Fibroblast of villous mesenchyme (primary cell): ENCODE data around the gene SMURF2. TPM values are rescaled to one million over a fixed set of nuclear protein-coding genes. Genes with fewer than 3 reads are reported as not detected.
"Not testable (repeated sequence)": the region's sequence is repeated elsewhere in the genome, so short reads cannot be mapped to it uniquely, and the experiment has no call there.

Experiments used
- DNase-seq: peaks from one replicate; pipeline ENCODE4 v3.0.0-alpha.2; 2010; ENCODE audit warnings: low read depth
- H3K4me3 ChIP-seq: 2 replicates; pipeline ENCODE4 v1.5.1; 2011; ENCODE audit warnings: low read depth, mild to moderate bottlenecking, low read length
- total RNA-seq: library from RNA; depleted of rRNA; stranded (reverse); fragments of >200 nt; gene quantifications from 2 replicates; pipeline ENCODE4 v1.2.3, GENCODE V29; 2012
- TF ChIP-seq, protein P1 (sequence below): IDR thresholded peaks from 2 replicates; pipeline ENCODE4 v1.5.1; 2012; ENCODE audit warnings: low read depth, mild to moderate bottlenecking, low read length; ENCODE audit not compliant: insufficient read depth

Gene SMURF2
- total RNA-seq, 1 donor: 188 TPM

DNA sequence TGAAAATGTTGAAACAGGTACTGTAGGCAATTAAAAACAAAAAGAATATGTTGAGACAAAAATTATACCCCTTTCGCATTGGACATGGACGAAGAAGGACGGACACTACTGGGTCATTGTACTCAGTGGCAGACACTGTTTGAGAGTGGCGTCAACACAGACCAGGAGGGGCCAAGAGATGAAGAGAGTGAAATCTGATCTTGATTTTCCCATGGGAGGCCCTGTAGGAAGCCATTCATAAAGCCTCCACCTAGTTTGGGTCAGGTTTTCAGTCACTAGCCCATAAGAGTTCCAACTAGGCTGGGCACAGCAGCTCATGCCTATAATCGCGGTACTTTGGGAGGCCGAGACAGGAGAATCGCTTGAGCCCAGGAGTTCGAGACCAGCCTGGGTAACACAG lies 23.6 kb upstream of the SMURF2 start:
- TF ChIP-seq, protein P1, sequence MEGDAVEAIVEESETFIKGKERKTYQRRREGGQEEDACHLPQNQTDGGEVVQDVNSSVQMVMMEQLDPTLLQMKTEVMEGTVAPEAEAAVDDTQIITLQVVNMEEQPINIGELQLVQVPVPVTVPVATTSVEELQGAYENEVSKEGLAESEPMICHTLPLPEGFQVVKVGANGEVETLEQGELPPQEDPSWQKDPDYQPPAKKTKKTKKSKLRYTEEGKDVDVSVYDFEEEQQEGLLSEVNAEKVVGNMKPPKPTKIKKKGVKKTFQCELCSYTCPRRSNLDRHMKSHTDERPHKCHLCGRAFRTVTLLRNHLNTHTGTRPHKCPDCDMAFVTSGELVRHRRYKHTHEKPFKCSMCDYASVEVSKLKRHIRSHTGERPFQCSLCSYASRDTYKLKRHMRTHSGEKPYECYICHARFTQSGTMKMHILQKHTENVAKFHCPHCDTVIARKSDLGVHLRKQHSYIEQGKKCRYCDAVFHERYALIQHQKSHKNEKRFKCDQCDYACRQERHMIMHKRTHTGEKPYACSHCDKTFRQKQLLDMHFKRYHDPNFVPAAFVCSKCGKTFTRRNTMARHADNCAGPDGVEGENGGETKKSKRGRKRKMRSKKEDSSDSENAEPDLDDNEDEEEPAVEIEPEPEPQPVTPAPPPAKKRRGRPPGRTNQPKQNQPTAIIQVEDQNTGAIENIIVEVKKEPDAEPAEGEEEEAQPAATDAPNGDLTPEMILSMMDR: no peak
- no peak for DNase-seq
- no peak overlapping the region for H3K4me3 ChIP-seq

DNA sequence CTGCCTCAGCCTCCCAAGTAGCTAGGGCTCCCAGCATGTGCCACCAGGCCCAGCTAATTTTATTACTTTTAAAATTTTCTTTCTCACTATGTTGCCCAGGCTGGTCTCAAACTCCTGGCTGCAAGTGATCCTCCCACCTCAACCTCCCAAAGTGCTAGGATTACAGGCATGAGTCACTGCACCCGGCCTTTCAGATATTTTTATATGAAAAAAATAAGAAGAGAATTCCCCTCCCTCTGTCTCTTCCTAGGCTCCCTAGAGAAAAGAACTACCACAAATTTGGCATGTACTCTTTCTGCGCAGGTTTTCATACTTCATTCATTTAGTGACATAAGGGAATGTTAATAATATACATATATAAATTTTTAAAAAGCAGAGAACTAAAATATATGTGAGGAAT lies 21.7 kb upstream of the SMURF2 start:
- no peak for DNase-seq
- no peak overlapping the region for H3K4me3 ChIP-seq
- TF ChIP-seq, protein P1: no peak

DNA sequence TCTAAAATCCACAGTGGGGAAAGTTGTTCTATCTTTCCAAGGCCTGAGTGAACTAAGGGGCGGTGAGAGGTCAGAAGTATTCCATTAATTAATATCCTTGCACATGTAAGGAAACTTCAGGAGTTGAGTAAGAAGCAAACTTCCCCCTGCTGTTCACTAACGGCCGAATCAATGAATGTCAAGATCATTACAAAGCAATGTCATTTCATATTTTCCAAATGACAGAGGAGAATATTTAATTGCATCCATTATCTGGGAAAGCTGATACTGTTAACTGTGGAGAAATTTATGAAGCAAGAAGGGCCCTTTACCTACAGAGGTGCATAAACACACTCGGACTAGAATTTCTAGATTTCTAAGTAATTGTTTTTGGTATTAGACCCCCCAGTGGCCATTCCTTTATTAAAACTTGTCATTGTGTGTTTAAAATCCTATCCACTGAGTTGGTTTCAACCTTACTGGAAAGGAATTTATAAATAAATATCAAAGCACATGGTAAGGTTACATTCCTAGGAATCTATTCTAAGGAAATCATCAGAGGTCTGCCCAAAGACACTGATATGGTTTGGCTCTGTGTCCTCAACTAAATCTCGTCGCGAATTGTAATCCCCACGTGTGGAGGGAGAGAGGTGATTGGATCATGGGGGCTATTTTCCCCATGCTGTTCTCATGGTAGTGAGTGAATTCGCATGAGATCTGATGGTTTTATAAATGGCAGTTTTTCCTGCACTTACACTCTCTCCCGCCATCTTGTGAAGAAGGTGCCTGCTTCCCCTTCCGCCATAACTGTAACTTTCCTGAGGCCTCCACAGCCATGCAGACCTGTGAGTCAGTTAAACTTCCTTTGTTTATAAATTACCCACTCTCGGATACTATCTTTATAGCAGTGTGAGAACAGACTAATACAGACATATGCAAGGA lies 20.4 kb upstream of the SMURF2 start:
- TF ChIP-seq, protein P1: no peak
- H3K4me3 ChIP-seq: no peak overlapping the region
- peak; percentile 79 for DNase-seq

DNA sequence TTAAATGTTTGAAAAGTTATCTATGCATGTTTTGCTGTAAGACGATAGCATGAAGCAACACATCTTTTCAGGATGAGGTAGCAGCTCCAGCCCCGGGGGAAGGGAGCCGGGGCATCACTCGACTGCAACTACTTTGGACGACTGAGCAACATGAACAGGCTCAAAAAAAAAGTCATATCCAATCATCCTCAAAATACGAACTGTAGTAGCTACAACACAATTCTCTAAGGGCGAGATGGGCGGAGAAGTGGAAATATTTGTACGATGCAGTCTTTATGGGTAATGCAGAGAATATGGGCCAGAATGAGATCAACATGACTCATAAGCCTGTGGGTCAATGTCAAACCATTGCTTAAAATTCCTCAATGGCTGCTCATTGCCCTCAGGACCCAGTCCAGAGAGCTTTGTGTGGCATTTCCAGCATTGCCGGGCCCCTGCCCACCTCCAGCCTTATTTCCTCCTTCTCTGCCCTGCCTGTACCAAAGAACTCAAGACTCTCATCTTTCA lies 17.7 kb upstream of the SMURF2 start:
- TF ChIP-seq, protein P1: no peak
- DNase-seq: peak; percentile 77
- H3K4me3 ChIP-seq: no peak overlapping the region

DNA sequence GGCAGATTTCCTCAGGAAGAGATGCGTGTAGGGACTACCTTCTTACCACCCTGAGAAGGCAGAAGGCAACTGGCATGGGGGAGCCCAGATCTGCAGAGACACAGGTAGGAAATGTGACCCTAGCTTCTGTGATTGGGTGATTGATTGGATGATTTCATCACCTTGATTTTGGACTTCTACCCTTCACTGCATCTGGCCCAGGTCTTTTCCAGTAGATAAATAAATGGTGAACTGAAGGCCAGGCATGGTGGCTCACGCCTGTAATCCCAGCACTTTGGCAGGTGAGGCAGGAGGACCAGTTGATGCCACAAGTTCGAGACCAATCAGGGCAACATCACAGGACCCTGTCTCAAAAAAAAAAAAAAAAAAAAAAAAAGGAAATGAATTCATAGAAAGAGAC lies 14.7 kb upstream of the SMURF2 start:
- DNase-seq: no peak
- H3K4me3 ChIP-seq: no peak overlapping the region
- TF ChIP-seq, protein P1: no peak

DNA sequence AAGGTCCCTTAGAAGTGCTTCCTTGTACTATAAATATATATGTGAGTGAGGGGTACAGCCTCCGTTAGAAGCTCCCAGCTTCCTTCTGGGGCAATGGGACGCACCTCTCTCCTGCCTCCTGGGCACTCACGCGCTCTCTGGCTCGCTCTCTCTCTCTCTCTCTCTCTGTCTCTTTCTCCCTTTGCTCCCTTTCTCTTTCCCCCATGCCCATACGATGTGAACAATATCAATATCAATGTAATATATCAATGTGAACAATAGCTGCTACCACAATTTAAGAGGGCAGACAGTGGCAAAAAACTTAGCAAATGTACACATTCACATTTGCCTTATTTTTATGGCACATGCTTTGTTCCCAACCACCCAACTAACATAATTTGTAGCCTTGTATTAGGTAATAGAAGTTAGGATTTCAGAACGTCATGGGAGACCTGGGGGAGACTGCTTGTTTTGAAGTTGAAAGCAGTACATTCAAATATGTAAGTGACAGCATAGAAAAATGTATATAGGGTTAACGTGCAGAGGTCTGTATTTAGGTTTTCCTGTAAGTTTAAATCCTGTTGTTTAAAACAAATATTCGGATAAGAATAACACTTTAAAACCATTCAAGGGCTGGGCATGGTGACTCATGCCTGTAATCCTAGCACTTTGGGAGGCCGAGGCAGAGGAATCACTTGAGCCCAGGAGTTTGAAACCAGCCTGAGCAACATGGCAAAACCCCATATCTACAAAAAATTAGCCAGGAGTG lies 8.9 kb upstream of the SMURF2 start:
- peak; percentile 60 for DNase-seq
- H3K4me3 ChIP-seq: not testable (repeated sequence)

DNA sequence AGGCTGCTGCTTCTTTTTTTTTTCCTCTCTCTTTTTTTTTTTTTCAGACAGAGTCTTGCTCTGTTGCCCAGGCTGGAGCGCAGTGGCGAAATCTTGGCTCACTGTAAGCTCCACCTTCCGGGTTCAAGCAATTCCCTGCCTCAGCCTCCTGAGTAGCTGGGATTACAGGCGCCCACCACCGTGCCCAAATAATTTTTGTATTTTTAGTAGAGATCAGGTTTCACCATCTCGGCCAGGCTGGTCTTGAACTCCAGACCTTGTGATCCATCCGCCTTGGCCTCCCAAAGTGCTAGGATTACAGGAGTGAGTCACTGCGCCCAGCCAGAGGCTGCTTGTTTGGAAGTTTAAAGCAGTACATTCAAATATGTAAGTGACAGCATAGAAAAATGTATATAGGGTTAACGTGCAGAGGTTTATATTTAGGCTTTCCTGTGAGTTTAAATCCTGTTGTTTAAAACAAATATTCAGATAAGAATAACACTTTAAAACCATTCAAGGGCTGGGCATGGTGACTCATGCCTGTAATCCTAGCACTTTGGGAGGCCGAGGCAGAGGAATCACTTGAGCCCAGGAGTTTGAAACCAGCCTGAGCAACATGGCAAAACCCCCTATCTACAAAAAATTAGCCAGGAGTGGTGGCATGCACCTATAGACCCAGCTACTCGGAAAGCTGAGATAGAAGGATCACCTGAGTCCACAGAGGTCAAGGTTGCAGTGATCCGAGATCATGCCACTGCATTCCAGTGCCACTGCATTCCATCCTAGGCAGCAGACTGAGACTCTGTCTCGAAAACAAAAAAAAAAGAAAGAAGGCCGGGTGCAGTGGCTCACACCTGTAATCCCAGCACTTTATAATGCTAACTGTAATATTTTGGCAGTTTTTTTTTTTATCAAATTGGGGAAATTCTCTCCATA lies 6.0 kb upstream of the SMURF2 start:
- DNase-seq: peak; percentile 93

DNA sequence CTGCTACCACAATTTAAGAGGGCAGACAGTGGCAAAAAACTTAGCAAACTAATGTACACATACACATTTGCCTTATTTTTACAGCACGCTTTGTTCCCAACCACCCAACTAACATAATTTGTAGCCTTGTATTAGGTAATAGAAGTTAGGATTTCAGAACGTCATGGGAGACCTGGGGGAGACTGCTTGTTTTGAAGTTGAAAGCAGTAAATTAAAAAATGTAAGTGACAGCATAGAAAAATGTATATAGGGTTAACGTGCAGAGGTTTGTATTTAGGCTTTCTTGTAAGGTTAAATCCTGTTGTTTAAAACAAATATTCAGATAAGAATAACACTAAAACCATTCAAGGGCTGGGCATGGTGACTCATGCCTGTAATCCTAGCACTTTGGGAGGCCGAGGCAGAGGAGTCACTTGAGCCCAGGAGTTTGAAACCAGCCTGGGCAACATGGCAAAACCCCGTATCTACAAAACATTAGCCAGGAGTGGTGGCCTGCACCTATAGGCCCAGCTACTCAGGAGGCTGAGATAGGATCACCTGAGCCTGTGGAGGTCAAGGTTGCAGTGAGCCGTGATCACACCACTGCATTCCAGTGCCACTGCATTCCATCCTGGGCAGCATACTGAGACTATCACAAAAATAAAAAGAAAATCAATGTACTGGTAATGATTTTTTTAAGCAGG lies 2.3 kb upstream of the SMURF2 start:
- H3K4me3 ChIP-seq: not testable (repeated sequence)
- DNase-seq: peak; percentile 59

More for the DNA sequence above, 6.0 kb upstream of the SMURF2 start:
- not testable (repeated sequence) for H3K4me3 ChIP-seq

DNA sequence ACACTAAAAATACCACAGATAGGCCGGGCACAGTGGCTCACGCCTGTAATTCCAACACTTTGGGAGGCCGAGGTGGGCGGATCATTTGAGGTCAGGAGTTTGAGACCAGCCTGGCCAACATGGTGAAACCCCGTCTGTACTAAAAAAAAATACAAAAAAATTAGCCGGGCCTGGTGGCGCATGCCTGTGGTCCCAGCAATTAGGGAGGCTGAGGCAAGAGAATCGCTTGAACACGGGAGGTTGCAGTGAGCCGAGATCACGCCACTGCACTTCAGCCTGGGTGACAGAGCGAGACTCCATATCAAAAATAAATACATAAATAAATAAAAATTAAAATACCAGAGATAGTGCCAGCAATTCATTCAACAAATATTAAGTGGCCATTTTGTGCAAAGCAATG lies 1.7 kb upstream of the SMURF2 start:
- not testable (repeated sequence) for DNase-seq, H3K4me3 ChIP-seq
